D721Med (cell line): ENCODE data around the gene PHACTR1.
"Not testable (repeated sequence)": the region's sequence is repeated elsewhere in the genome, so short reads cannot be mapped to it uniquely, and the experiment has no call there.

Source experiments
- DNase-seq: peaks from one replicate; pipeline ENCODE4 v3.0.0; 2011; ENCODE audit warnings: low spot score; ENCODE audit not compliant: insufficient read length
- FAIRE-seq: peaks from 2 replicates; lab custom pipeline; 2011; peaks lifted over from hg19 to GRCh38; lab: Jason Lieb, UNC
- TF ChIP-seq, protein P1 (sequence below): IDR thresholded peaks from 2 replicates; pipeline ENCODE4 v1.5.1; 2012; ENCODE audit warnings: mild to moderate bottlenecking, control low read depth; ENCODE audit not compliant: insufficient read depth; ENCODE audit errors: missing control alignments

Gene PHACTR1

DNA sequence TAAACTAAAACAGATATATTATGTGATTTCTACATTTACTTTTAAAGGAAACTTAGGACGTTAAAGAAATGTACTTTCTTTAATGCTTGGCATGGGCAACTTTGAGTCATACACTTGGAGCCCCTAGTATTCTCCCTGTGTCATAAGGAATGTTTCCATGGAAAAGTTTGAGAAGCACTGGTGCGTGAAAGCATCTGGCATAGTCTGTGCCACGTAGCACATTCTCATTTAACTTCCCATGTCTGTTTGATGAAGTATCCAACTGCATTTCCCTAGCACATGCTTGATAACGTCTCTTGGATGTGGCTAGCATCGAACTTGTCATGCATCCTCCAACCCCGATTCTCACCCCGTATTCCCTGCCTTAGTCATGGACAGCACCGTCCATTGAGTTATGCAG, 439.8 kb downstream of the PHACTR1 start:
- FAIRE-seq (no peak), DNase-seq (no peak)
- TF ChIP-seq, protein P1, sequence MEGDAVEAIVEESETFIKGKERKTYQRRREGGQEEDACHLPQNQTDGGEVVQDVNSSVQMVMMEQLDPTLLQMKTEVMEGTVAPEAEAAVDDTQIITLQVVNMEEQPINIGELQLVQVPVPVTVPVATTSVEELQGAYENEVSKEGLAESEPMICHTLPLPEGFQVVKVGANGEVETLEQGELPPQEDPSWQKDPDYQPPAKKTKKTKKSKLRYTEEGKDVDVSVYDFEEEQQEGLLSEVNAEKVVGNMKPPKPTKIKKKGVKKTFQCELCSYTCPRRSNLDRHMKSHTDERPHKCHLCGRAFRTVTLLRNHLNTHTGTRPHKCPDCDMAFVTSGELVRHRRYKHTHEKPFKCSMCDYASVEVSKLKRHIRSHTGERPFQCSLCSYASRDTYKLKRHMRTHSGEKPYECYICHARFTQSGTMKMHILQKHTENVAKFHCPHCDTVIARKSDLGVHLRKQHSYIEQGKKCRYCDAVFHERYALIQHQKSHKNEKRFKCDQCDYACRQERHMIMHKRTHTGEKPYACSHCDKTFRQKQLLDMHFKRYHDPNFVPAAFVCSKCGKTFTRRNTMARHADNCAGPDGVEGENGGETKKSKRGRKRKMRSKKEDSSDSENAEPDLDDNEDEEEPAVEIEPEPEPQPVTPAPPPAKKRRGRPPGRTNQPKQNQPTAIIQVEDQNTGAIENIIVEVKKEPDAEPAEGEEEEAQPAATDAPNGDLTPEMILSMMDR = no peak

DNA sequence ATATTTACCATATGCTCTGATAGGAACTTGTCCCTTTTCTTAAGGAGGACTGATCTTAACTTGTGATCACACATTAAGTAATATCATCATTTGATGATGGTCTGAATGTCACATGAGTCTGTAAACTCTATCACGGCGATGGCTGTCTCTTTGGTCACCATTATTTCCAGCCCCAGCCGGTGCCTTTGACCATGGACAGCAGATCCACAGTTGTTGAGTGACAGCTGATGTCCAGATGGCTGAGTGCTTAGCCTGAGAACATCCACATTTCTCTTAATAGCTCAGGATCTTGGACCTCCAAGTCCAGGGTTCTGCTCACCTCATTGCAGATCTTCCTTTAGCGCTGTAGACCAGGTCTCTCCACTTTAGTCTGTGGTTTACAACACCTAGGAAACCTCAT, 440.7 kb downstream of the PHACTR1 start:
- TF ChIP-seq, protein P1 = no peak
- FAIRE-seq (no peak), DNase-seq (no peak)

DNA sequence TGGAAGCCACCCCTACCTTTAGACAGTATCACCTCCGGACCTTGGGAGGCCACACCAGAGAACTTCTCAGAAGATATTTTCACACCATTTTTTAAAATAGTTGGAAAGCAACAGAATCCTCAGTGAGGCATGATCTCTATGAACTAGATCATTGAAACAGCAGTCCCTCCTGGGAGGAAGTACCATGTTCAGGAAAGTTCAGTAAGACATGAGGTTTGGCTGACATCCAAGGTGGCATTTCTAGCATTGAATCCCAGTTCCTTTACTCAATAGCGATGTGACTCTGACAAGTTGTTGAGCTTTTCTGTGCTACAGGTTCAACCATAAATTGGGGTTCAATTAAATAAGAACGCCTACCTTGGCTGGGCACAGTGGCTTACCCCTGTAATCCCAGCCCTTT, 442.7 kb downstream of the PHACTR1 start:
- no peak for FAIRE-seq
- TF ChIP-seq, protein P1 = no peak
- DNase-seq = no peak

DNA sequence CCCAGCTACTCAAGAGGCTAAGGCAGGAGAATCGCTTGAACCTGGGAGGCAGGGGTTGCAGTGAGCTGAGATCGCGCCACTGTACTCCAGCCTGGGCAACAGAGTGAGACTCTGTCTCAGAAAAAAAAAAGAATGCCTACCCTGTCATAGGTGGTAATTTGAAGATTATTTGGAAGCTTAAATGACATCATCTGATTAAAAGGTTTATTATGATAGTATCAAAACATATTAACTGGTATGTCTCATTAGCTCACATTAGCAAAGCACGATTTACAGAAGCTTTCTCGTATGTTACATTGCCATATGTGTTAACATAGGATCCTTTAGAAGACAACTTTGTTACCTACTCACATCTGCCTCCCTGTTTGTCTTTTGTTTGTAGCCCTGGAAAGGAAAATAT, 443.3 kb downstream of the PHACTR1 start:
- not testable (repeated sequence) for DNase-seq

DNA sequence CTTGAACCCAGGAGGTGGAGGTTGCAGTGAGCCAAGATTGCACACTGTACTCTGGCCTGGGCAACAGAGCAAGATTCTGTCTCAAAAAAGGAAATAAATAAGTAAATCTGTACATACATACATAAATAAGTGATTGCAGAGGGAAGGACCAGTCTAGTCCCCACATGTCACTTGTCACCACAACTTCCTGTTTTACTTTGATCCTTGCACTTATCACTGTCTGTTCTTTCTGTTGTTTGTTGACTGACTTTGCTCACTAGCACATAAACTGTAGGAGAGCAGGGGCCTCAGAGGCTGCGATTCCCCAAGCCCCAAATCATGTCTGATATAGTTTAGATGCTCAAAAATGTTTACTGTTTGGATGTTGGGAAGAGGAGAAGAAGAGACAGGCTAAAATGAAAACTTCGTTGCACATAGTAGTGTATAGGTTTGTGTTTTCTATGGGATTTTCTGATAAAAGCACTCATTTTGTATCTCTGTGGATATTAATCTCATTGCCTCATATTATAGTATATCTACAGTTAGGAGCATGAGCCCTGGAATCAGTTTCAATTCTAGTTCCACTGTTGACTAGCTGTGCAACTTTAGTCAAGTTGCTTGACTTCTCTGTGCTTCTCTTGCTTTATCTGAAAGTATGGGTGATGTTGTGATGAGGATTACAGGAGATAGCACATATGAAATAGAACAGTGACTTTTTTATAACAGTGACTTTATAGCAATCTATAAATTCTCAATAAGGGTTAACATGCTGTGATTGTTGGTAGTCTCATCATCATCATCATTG, 446.8 kb downstream of the PHACTR1 start:
- DNase-seq (no peak), FAIRE-seq (no peak)
- TF ChIP-seq, protein P1 = no peak

More for the DNA sequence above, 443.3 kb downstream of the PHACTR1 start:
- FAIRE-seq = not testable (repeated sequence)

DNA sequence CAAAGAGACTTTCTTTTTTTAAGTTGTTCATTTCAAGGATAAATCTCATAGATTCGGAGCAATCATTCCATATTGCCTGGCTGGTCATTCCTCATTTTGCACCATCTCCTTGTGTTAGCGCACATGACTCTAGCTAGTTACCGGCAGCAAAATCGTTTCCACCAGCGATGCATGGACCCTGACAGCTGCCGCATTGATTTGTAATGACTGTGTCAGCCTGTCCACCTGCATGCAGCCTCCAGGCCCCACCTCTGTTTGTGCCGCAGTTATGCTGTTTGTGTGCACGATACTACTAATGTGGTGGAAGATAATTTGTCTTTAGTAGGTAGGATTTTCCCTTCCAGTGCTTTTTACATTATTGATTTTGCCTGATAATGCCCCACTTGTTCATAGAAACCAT, 447.7 kb downstream of the PHACTR1 start:
- FAIRE-seq (no peak), DNase-seq (no peak)
- TF ChIP-seq, protein P1 = no peak

DNA sequence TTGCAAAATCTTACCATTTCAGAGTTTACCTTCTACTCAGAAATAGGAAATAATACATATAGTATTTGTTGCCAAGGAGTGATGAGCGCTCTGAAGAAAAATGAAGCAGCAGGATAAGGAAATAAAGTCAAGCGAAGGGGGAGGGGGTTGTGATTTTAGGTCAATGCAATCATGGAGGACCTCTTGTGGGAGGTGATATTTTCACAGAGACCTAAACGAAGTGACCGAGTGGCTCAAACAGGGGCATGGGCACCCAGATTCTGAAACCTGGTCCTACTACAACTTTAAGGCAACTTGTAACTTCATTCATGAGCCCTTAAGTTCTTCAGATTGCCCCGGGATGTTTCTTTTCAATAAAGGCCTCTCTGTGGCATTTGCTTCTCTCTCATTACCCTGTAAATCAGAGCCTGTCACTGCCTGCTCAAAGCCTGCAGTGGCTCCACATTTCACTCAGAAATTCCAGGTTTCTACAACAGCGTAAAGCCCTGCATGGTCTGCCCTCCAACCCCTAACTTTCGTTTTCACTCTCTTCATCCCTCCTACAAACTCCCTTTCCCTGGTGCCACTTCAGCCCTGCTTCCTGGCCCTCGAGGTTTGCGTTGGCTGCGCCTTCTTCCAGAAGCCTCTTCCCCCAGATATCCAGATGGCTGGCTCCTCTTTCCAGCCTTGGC, 449.1 kb downstream of the PHACTR1 start:
- FAIRE-seq = no peak
- TF ChIP-seq, protein P1 = no peak
- no peak for DNase-seq
